ENCODE results near the gene ARMC5.

- TF ChIP-seq CTCF (IDR thresholded peaks at IDR 0.05) = peak in 3 of 4 experiments; percentile 36 to 49 (median 40)
- no peak for TF ChIP-seq POLR2A (IDR thresholded peaks at IDR 0.05)
Measured at GRCh38 chr16:31460582-31461002, 1.3 kb downstream of the ARMC5 start.

Measured in sigmoid colon (tissue), 3 donors.